Peyer's patch (tissue), 4 donors: ENCODE measurements around the gene SGPL1.

Source experiments
- POLR2A ChIP-seq, 2 donors: fragments of 450-650 bp; IDR thresholded peaks; one replicate each; pipeline ENCODE4 v1.5.1; 2017; ENCODE audit warnings: antibody characterized with exemption in 2 of 2, mild to moderate bottlenecking in 2 of 2, moderate library complexity in 2 of 2
- TF ChIP-seq, protein P1 (sequence below), 6 experiments: fragments of 450-650 bp in 4 of 6; fragments of 200-600 bp in 2 of 6; sonication (generic) in 1 of 6; IDR thresholded peaks; one replicate each; pipeline ENCODE4 v1.5.1; 2017 to 2019; ENCODE audit warnings: antibody characterized with exemption in 6 of 6, mild to moderate bottlenecking in 3 of 6, moderate library complexity in 1 of 6

- TF ChIP-seq, protein P1, sequence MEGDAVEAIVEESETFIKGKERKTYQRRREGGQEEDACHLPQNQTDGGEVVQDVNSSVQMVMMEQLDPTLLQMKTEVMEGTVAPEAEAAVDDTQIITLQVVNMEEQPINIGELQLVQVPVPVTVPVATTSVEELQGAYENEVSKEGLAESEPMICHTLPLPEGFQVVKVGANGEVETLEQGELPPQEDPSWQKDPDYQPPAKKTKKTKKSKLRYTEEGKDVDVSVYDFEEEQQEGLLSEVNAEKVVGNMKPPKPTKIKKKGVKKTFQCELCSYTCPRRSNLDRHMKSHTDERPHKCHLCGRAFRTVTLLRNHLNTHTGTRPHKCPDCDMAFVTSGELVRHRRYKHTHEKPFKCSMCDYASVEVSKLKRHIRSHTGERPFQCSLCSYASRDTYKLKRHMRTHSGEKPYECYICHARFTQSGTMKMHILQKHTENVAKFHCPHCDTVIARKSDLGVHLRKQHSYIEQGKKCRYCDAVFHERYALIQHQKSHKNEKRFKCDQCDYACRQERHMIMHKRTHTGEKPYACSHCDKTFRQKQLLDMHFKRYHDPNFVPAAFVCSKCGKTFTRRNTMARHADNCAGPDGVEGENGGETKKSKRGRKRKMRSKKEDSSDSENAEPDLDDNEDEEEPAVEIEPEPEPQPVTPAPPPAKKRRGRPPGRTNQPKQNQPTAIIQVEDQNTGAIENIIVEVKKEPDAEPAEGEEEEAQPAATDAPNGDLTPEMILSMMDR (IDR thresholded peaks at IDR 0.05), result no peak
- no peak for TF ChIP-seq POLR2A (IDR thresholded peaks at IDR 0.05)
Observed at GRCh38 chr10:70811881-70812280, 3.9 kb upstream of the SGPL1 start.
